ENCODE data around the gene KCNK10. TPM values are rescaled to one million over a fixed set of nuclear protein-coding genes. Genes with fewer than 3 reads are reported as not detected.

Gene KCNK10
- total RNA-seq, 1 experiment from 2014 or later: 2.9 TPM

- H3K27ac Mint-ChIP-seq (ENCODE audit: unreplicated experiment): no peak overlapping the region
- no peaks in the 10 kb centered on the region for H3K9me3 ChIP-seq
- TF ChIP-seq, protein P1, sequence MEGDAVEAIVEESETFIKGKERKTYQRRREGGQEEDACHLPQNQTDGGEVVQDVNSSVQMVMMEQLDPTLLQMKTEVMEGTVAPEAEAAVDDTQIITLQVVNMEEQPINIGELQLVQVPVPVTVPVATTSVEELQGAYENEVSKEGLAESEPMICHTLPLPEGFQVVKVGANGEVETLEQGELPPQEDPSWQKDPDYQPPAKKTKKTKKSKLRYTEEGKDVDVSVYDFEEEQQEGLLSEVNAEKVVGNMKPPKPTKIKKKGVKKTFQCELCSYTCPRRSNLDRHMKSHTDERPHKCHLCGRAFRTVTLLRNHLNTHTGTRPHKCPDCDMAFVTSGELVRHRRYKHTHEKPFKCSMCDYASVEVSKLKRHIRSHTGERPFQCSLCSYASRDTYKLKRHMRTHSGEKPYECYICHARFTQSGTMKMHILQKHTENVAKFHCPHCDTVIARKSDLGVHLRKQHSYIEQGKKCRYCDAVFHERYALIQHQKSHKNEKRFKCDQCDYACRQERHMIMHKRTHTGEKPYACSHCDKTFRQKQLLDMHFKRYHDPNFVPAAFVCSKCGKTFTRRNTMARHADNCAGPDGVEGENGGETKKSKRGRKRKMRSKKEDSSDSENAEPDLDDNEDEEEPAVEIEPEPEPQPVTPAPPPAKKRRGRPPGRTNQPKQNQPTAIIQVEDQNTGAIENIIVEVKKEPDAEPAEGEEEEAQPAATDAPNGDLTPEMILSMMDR (IDR thresholded peaks at IDR 0.05; ENCODE audit: insufficient read depth in 1 of 2, low read depth in 1 of 2, low read length in 1 of 2, severe bottlenecking in 1 of 2, unreplicated experiment in 1 of 2): no peak
- no peaks in the 10 kb centered on the region for H3K27me3 ChIP-seq (replicated peaks; ENCODE audit: control insufficient read depth, insufficient read depth, low read length)
- intact Hi-C loops (cut with micrococcal nuclease; ENCODE audit: unreplicated experiment): no loop called here
- no TSS peak for BruUV-seq (replicated peaks)
- no peaks in the 10 kb centered on the region for H3K27me3 Mint-ChIP-seq (ENCODE audit: insufficient read depth, unreplicated experiment)
- H3K36me3 Mint-ChIP-seq (ENCODE audit: insufficient read depth, unreplicated experiment): no peaks in the 10 kb centered on the region
- no peaks in the 10 kb centered on the region for H3K9me3 Mint-ChIP-seq (ENCODE audit: unreplicated experiment)
- DNase-seq: no peak
- H3K4me3 ChIP-seq (ENCODE audit: low read depth, low read length): no peak overlapping the region
- H3K4me1 ChIP-seq: no peaks in the 10 kb centered on the region
- no peaks in the 10 kb centered on the region for H3K4me1 Mint-ChIP-seq (ENCODE audit: low read depth, unreplicated experiment)
- CTCF ChIA-PET: no interaction called here
- POLR2A ChIA-PET: no interaction called here
- no peaks in the 10 kb centered on the region for H3K36me3 ChIP-seq (ENCODE audit: control insufficient read depth, insufficient read depth, low read length)
- H3K4me3 Mint-ChIP-seq (ENCODE audit: unreplicated experiment): no peak overlapping the region
Observed at GRCh38 chr14:88245321-88245720, 77.7 kb downstream of the KCNK10 start.

DNA sequence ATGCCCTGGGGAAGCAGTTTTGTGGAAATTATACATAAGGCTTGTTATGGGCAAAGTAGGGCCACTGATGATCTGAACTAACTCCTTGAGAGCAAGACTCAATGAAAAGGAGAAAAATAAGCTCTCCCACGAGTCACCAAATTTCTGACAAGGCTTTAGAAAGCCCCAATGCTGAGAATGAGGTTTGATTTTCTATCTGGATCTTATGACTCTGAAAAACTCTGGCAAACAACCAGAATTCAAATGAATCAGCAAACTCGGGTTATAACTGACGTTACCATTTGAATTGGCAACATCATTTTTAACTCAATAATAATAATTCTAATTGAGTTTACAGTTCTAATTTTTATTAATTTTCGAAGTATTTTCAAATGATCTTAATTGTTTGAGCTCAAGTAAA is 79.1 kb downstream of the KCNK10 start:
- DNase-seq: no peak
- intact Hi-C loops (cut with micrococcal nuclease; ENCODE audit: unreplicated experiment): no loop called here
- Mint-ChIP-seq H3K27me3 (ENCODE audit: insufficient read depth, unreplicated experiment) (no peaks in the 10 kb centered on the region), H3K4me1 (ENCODE audit: low read depth, unreplicated experiment) (no peaks in the 10 kb centered on the region), H3K36me3 (ENCODE audit: insufficient read depth, unreplicated experiment) (no peaks in the 10 kb centered on the region), H3K9me3 (ENCODE audit: unreplicated experiment) (no peaks in the 10 kb centered on the region), H3K27ac (ENCODE audit: unreplicated experiment) (no peak overlapping the region), H3K4me3 (ENCODE audit: unreplicated experiment) (no peak overlapping the region)
- Histone ChIP-seq H3K4me1 (no peaks in the 10 kb centered on the region), H3K27me3 (replicated peaks; ENCODE audit: control insufficient read depth, insufficient read depth, low read length) (no peaks in the 10 kb centered on the region), H3K4me3 (ENCODE audit: low read depth, low read length) (no peak overlapping the region), H3K9me3 (no peaks in the 10 kb centered on the region), H3K36me3 (ENCODE audit: control insufficient read depth, insufficient read depth, low read length) (no peaks in the 10 kb centered on the region)
- TF ChIP-seq, protein P1 (IDR thresholded peaks at IDR 0.05; ENCODE audit: insufficient read depth in 1 of 2, low read depth in 1 of 2, low read length in 1 of 2, severe bottlenecking in 1 of 2, unreplicated experiment in 1 of 2): no peak
- BruUV-seq (replicated peaks): no TSS peak
- ChIA-PET CTCF (no interaction called here), POLR2A (no interaction called here)

DNA sequence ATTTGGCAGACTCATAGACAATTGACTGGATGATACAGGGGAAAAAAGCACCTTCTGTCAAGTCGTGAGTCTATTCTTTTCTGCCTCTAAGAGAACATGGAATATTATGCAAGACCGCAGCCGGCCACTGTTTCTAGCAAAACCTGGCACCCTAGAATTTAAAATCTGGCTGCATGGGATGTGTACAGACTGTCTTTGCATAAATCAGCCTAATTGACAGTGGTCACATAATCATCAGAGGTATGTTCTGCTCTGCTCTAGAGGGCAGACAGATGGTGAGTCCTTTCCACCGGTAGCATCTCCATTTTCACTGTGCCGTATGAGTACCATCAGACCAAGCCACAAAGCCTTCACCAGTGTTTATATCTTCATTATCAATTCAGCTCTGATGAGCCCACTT is 80.6 kb downstream of the KCNK10 start:
- Mint-ChIP-seq H3K36me3 (ENCODE audit: insufficient read depth, unreplicated experiment) (no peaks in the 10 kb centered on the region), H3K27me3 (ENCODE audit: insufficient read depth, unreplicated experiment) (no peaks in the 10 kb centered on the region), H3K27ac (ENCODE audit: unreplicated experiment) (no peak overlapping the region), H3K9me3 (ENCODE audit: unreplicated experiment) (no peaks in the 10 kb centered on the region), H3K4me3 (ENCODE audit: unreplicated experiment) (no peak overlapping the region), H3K4me1 (ENCODE audit: low read depth, unreplicated experiment) (no peaks in the 10 kb centered on the region)
- CTCF ChIA-PET: no interaction called here
- no peak overlapping the region for H3K4me3 ChIP-seq (ENCODE audit: low read depth, low read length)
- DNase-seq: no peak
- no peaks in the 10 kb centered on the region for H3K27me3 ChIP-seq (replicated peaks; ENCODE audit: control insufficient read depth, insufficient read depth, low read length)
- intact Hi-C loops (cut with micrococcal nuclease; ENCODE audit: unreplicated experiment): no loop called here
- no peaks in the 10 kb centered on the region for H3K36me3 ChIP-seq (ENCODE audit: control insufficient read depth, insufficient read depth, low read length)
- no peaks in the 10 kb centered on the region for H3K4me1 ChIP-seq
- POLR2A ChIA-PET: no interaction called here
- H3K9me3 ChIP-seq: no peaks in the 10 kb centered on the region
- TF ChIP-seq, protein P1 (IDR thresholded peaks at IDR 0.05; ENCODE audit: insufficient read depth in 1 of 2, low read depth in 1 of 2, low read length in 1 of 2, severe bottlenecking in 1 of 2, unreplicated experiment in 1 of 2): no peak
- no TSS peak for BruUV-seq (replicated peaks)

Measured in Caco-2 (cell line).